ENCODE results near the gene IL6R.

IL6R gene

GRCh38 chr1:154402409-154402921 lies 2.7 kb upstream of the IL6R start:
- Mint-ChIP-seq H3K27ac (no peak overlapping the region), H3K4me1 (ENCODE audit: low read depth) (peaks cover 72% of the 10 kb centered on the region), H3K9me3 (no peaks in the 10 kb centered on the region), H3K27me3 (no peaks in the 10 kb centered on the region), H3K4me3 (no peak overlapping the region), H3K36me3 (ENCODE audit: low read depth) (no peaks in the 10 kb centered on the region)
- DNase-seq: peak; percentile 32

GRCh38 chr1:154403261-154403943 lies 1.7 kb upstream of the IL6R start:
- no peaks in the 10 kb centered on the region for H3K27me3 Mint-ChIP-seq
- H3K27ac Mint-ChIP-seq: peak overlapping the region; percentile 71
- H3K36me3 Mint-ChIP-seq (ENCODE audit: low read depth): no peaks in the 10 kb centered on the region
- peaks cover 74% of the 10 kb centered on the region for H3K4me1 Mint-ChIP-seq (ENCODE audit: low read depth)
- no peak overlapping the region for H3K4me3 Mint-ChIP-seq
- no peaks in the 10 kb centered on the region for H3K9me3 Mint-ChIP-seq
- no peak for DNase-seq

GRCh38 chr1:154403983-154404382 lies 1.2 kb upstream of the IL6R start:
- Mint-ChIP-seq H3K27me3 (no peaks in the 10 kb centered on the region), H3K9me3 (no peaks in the 10 kb centered on the region), H3K27ac (peak overlapping the region; percentile 71), H3K4me1 (ENCODE audit: low read depth) (peaks cover 80% of the 10 kb centered on the region), H3K36me3 (ENCODE audit: low read depth) (no peaks in the 10 kb centered on the region), H3K4me3 (no peak overlapping the region)
- no peak for DNase-seq

DNA sequence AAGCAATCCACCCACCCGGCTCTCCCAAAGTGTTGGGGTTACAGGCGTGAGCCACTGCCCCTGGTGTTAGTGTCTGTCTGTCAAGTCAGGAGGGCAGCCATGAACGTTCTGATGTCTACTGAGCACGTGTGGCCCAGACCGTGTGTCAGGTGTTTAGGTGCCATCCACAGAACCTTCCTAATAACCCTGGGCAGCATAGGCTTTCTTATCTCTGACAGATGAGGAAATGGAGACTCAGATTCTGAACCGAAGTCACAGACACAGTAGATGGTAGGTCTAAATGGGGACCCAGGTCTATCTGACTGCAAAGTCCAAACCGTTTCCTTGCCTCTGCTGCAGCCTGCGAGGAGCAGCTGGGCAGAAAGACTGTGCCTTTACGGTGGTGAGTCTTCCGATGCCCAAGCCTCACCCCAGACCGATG lies 622 bp upstream of the IL6R start:
- Mint-ChIP-seq H3K27ac (peak overlapping the region; percentile 83), H3K4me3 (peak overlapping the region; percentile 75), H3K36me3 (ENCODE audit: low read depth) (no peaks in the 10 kb centered on the region), H3K4me1 (ENCODE audit: low read depth) (peaks cover 85% of the 10 kb centered on the region), H3K27me3 (no peaks in the 10 kb centered on the region), H3K9me3 (no peaks in the 10 kb centered on the region)
- no peak for DNase-seq

GRCh38 chr1:154405747-154406571 lies 816 bp downstream of the IL6R start:
- peak; percentile 81 for DNase-seq
- Mint-ChIP-seq H3K27me3 (no peaks in the 10 kb centered on the region), H3K4me3 (peak overlapping the region; percentile 86), H3K4me1 (ENCODE audit: low read depth) (peaks cover 93% of the 10 kb centered on the region), H3K27ac (peak overlapping the region; percentile 95), H3K9me3 (no peaks in the 10 kb centered on the region), H3K36me3 (ENCODE audit: low read depth) (no peaks in the 10 kb centered on the region)

- Mint-ChIP-seq H3K4me1 (ENCODE audit: low read depth) (peaks cover 96% of the 10 kb centered on the region), H3K27ac (peak overlapping the region; percentile 95), H3K27me3 (no peaks in the 10 kb centered on the region), H3K36me3 (ENCODE audit: low read depth) (no peaks in the 10 kb centered on the region), H3K4me3 (peak overlapping the region; percentile 86), H3K9me3 (no peaks in the 10 kb centered on the region)
- DNase-seq: no peak
Observed at GRCh38 chr1:154406572-154406879, 1.4 kb downstream of the IL6R start.

DNA sequence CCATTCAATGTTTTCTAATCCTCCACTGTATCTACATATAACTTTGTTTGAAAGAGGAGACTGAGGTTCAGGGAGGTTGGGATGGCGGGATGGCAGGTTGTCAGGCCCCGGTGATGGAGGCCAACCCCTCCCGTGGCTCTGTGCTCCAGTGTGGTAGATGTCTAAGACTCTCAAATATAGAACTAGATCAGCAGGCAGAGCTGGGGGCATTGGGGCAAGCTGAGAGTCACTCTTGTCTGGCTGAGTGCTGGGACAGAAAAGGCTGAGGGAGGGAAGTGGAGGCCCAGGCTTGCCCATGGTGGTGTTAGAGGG lies 1.7 kb downstream of the IL6R start:
- no peak for DNase-seq
- Mint-ChIP-seq H3K4me1 (ENCODE audit: low read depth) (peaks cover 95% of the 10 kb centered on the region), H3K9me3 (no peaks in the 10 kb centered on the region), H3K36me3 (ENCODE audit: low read depth) (peaks cover 2% of the 10 kb centered on the region), H3K4me3 (peak overlapping the region; percentile 86), H3K27me3 (no peaks in the 10 kb centered on the region), H3K27ac (peak overlapping the region; percentile 95)

DNA sequence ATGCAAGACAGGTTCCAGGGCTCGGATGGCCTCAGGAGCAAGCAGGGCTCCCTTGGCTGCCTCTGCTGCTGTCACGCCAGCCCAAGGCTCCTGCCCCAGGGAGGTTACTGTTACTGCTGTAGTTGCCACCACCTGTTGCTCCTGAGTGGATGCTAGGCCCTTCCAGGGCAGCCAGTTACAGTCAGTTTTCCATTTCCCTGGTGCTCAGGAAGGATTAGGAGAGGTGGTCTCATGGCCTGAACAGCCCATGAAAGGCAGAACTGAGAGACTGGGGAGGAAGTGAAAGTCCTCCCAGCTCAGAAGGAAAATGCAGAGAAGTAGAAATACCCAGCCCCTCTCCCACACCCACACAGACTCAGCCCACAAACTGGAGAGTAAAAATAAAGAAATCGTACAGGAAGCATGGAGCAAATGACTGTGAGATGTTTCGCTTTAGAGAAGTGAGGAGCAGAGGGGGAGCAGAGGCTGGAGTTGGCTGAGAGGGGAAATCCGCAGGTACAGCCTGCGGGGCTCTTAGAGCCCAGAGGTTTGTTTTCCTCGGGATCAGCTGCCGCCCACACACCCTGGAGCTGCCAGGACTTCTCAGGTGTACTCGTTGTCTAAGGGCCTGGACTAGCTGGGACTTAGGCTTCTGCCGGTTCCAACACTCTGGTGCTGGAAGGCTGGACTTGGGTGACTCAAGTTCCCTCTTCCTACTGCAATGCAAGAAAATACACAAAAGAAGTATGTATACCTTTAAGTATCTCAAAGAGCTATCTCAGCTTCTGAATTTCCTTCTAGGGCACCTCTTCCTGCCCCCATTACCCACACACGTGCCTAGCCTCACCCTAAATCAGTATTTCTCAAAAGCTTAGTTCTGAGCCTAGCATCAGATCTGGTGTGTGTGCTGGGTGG lies 2.3 kb downstream of the IL6R start:
- Mint-ChIP-seq H3K27ac (peak overlapping the region; percentile 95), H3K9me3 (no peaks in the 10 kb centered on the region), H3K4me3 (peak overlapping the region; percentile 86), H3K27me3 (no peaks in the 10 kb centered on the region), H3K36me3 (ENCODE audit: low read depth) (peaks cover 2% of the 10 kb centered on the region), H3K4me1 (ENCODE audit: low read depth) (peaks cover 89% of the 10 kb centered on the region)
- DNase-seq: peak; percentile 70

GRCh38 chr1:154408174-154408777 lies 3.1 kb downstream of the IL6R start:
- Mint-ChIP-seq H3K27ac (peak overlapping the region; percentile 95), H3K36me3 (ENCODE audit: low read depth) (peaks cover 2% of the 10 kb centered on the region), H3K4me1 (ENCODE audit: low read depth) (peaks cover 84% of the 10 kb centered on the region), H3K9me3 (no peaks in the 10 kb centered on the region), H3K27me3 (no peaks in the 10 kb centered on the region), H3K4me3 (peak overlapping the region; percentile 86)
- DNase-seq: peak; percentile 37

DNA sequence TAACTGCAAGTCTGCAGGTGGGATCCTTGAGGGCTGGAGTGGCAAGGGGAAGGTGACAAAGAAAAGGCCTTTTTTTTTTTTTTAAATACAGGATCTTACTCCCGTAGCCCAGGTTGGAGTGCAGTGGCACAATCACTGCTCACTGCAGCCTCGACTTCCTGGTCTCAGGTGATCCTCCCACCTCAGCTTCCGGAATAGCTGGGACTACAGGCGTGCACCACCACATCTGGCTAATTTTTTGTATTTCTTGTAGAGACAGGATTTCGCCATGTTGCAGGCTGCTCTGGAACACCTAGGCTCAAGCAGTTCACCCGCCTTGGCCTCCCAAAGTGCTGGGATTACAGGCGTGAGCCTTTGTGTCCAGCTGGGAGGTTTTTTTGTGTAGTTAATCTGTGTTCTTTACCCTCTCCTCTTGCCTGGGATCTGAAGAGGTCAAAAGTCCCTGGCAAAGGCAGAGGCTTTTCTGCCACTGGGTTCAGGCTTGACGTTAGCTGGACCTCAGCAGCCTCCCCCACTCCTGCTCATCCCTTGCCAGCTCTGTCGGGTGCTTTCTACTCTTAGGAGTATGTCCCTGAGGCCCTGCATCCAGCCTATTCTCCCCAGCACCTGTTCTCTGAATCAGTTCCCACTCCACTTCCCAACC lies 5.2 kb downstream of the IL6R start:
- H3K4me1 Mint-ChIP-seq (ENCODE audit: low read depth): peaks cover 80% of the 10 kb centered on the region
- peak overlapping the region; percentile 86 for H3K4me3 Mint-ChIP-seq
- H3K9me3 Mint-ChIP-seq: no peaks in the 10 kb centered on the region
- peak overlapping the region; percentile 95 for H3K27ac Mint-ChIP-seq
- peaks cover 2% of the 10 kb centered on the region for H3K36me3 Mint-ChIP-seq (ENCODE audit: low read depth)
- H3K27me3 Mint-ChIP-seq: no peaks in the 10 kb centered on the region
- peak; percentile 30 for DNase-seq

GRCh38 chr1:154411525-154411924 lies 6.4 kb downstream of the IL6R start:
- peak; percentile 20 for DNase-seq
- no peak overlapping the region for H3K4me3 Mint-ChIP-seq
- no peaks in the 10 kb centered on the region for H3K27me3 Mint-ChIP-seq
- peaks cover 77% of the 10 kb centered on the region for H3K4me1 Mint-ChIP-seq (ENCODE audit: low read depth)
- no peaks in the 10 kb centered on the region for H3K9me3 Mint-ChIP-seq
- peak overlapping the region; percentile 95 for H3K27ac Mint-ChIP-seq
- peaks cover 2% of the 10 kb centered on the region for H3K36me3 Mint-ChIP-seq (ENCODE audit: low read depth)

DNA sequence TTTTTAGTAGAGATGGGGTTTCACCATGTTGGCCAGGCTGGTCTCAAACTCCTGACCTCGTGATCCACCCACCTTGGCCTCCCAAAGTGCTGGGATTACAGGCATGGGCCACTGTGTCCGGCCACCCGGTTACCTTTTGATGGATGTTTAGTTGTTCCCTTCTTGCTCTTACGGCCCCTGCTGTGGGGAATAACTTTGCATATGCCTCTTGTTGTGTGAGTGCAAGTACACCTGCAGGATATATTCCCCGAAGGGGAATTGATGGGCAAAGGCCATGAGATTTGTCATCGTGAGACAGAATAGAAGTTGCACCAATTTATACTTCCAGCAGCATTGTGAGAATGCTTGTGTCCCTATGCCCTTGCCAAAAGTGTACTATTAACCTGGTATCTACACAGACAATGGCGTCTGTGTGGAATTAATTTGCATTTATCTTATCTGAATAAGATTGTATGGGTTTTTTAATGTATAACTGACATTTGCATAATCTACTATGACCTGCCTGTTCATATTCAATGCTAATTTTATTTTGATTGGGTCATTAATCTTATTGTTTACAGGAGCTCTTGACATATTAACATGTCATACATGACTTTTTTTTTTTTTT lies 8.1 kb downstream of the IL6R start:
- peak; percentile 28 for DNase-seq
- H3K9me3 Mint-ChIP-seq: no peaks in the 10 kb centered on the region
- no peak overlapping the region for H3K4me3 Mint-ChIP-seq
- H3K36me3 Mint-ChIP-seq (ENCODE audit: low read depth): peaks cover 2% of the 10 kb centered on the region
- no peaks in the 10 kb centered on the region for H3K27me3 Mint-ChIP-seq
- H3K27ac Mint-ChIP-seq: peak overlapping the region; percentile 56
- peaks cover 75% of the 10 kb centered on the region for H3K4me1 Mint-ChIP-seq (ENCODE audit: low read depth)

DNA sequence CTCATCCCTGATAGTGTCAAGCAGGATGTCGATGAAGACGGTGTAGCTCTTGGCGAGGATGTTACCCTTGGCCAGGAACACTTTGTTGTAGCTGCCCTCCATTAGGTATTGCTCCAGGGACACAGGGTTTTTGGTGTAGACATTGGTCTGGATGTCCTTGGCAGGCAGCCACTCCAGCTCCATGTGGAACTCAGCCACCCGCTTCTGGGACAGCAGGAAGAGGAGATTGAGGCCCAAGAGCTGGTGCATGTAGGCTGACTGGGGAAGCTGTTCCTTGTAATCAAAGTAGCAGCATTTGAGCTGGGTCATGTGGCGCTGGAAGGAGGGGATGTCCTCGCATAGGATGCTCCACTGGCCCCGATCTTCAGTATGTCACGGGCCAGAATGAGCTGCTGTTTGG lies 9.5 kb downstream of the IL6R start:
- H3K4me3 Mint-ChIP-seq: no peak overlapping the region
- no peaks in the 10 kb centered on the region for H3K27me3 Mint-ChIP-seq
- peak overlapping the region; percentile 78 for H3K27ac Mint-ChIP-seq
- peaks cover 75% of the 10 kb centered on the region for H3K4me1 Mint-ChIP-seq (ENCODE audit: low read depth)
- DNase-seq: peak; percentile 27
- peaks cover 2% of the 10 kb centered on the region for H3K36me3 Mint-ChIP-seq (ENCODE audit: low read depth)
- H3K9me3 Mint-ChIP-seq: no peaks in the 10 kb centered on the region
